HuH-7 (cell line): ENCODE data around the gene FRMD7.
"Not testable (repeated sequence)": the region's sequence is repeated elsewhere in the genome, so short reads cannot be mapped to it uniquely, and the experiment has no call there.

Experiments
- DNase-seq: peaks from one replicate; pipeline ENCODE4 v3.0.0; 2011; ENCODE audit warnings: low spot score

The FRMD7 gene

GRCh38 chrX:132127743-132128142 is at the start of gene FRMD7:
FRMD7 (minus strand) TSS chrX:132128020; CDS start chrX:132127844, 176 bp downstream.
- no peak for DNase-seq

- no peak for DNase-seq
Observed at GRCh38 chrX:132173647-132174046, 45.8 kb upstream of the FRMD7 start.

- no peak for DNase-seq
Observed at GRCh38 chrX:132171881-132172280, 44.1 kb upstream of the FRMD7 start.

- DNase-seq, result peak; percentile 14
Observed at GRCh38 chrX:132171478-132171877, 43.7 kb upstream of the FRMD7 start.

- no peak for DNase-seq
Observed at GRCh38 chrX:132169554-132169953, 41.7 kb upstream of the FRMD7 start.

- no peak for DNase-seq
Observed at GRCh38 chrX:132165651-132166050, 37.8 kb upstream of the FRMD7 start.

- DNase-seq, result no peak
Observed at GRCh38 chrX:132165005-132165404, 37.2 kb upstream of the FRMD7 start.

GRCh38 chrX:132163094-132163493 is 35.3 kb upstream of the FRMD7 start:
- not testable (repeated sequence) for DNase-seq

GRCh38 chrX:132153166-132153565 is 25.3 kb upstream of the FRMD7 start:
- no peak for DNase-seq

GRCh38 chrX:132146456-132146855 is 18.6 kb upstream of the FRMD7 start:
- peak; percentile 15 for DNase-seq

GRCh38 chrX:132144061-132144460 is 16.2 kb upstream of the FRMD7 start:
- DNase-seq, result no peak

GRCh38 chrX:132125906-132126305 is 1.9 kb downstream of the FRMD7 start:
- DNase-seq, result no peak

- DNase-seq, result no peak
Observed at GRCh38 chrX:132120913-132121312, 6.9 kb downstream of the FRMD7 start.

- DNase-seq, result no peak
Observed at GRCh38 chrX:132119821-132120515, 7.9 kb downstream of the FRMD7 start.

- peak; percentile 4 for DNase-seq
Observed at GRCh38 chrX:132119283-132119682, 8.5 kb downstream of the FRMD7 start.

- DNase-seq, result no peak
Observed at GRCh38 chrX:132118358-132118757, 9.5 kb downstream of the FRMD7 start.

- DNase-seq, result no peak
Observed at GRCh38 chrX:132115792-132116191, 12.0 kb downstream of the FRMD7 start.

- no peak for DNase-seq
Observed at GRCh38 chrX:132114607-132115006, 13.2 kb downstream of the FRMD7 start.

- DNase-seq, result no peak
Observed at GRCh38 chrX:132107291-132107690, 20.5 kb downstream of the FRMD7 start.

GRCh38 chrX:132101799-132102198 is 26.0 kb downstream of the FRMD7 start:
- DNase-seq, result no peak

- no peak for DNase-seq
Observed at GRCh38 chrX:132101206-132101605, 26.6 kb downstream of the FRMD7 start.

GRCh38 chrX:132098704-132099103 is 29.1 kb downstream of the FRMD7 start:
- DNase-seq, result not testable (repeated sequence)

- DNase-seq, result no peak
Observed at GRCh38 chrX:132094164-132094563, 33.7 kb downstream of the FRMD7 start.

GRCh38 chrX:132093239-132093860 is 34.5 kb downstream of the FRMD7 start:
- no peak for DNase-seq
